IPS-15b (cell line): ENCODE data around the gene JADE2.

Experiments
- H3K27me3 ChIP-seq: one replicate; pipeline ENCODE4 v1.6.1; 2013; ENCODE audit warnings: low read length; ENCODE audit not compliant: control insufficient read depth, insufficient read depth
- H3K36me3 ChIP-seq: one replicate; pipeline ENCODE4 v1.6.1; 2013; ENCODE audit warnings: low read length; ENCODE audit not compliant: control insufficient read depth, insufficient read depth
- H3K4me1 ChIP-seq: one replicate; pipeline ENCODE4 v1.6.1; 2013; ENCODE audit warnings: mild to moderate bottlenecking, low read length; ENCODE audit not compliant: control insufficient read depth, insufficient read depth
- H3K4me3 ChIP-seq: one replicate; pipeline ENCODE4 v1.5.1; 2013; ENCODE audit warnings: low read depth, low read length
- H3K9ac ChIP-seq: one replicate; pipeline ENCODE4 v1.6.1; 2013; ENCODE audit warnings: low read depth, mild to moderate bottlenecking, low read length
- H3K9me3 ChIP-seq: one replicate; pipeline ENCODE4 v1.6.1; 2013; ENCODE audit warnings: mild to moderate bottlenecking, low read length; ENCODE audit not compliant: control insufficient read depth, insufficient read depth

The JADE2 gene

DNA sequence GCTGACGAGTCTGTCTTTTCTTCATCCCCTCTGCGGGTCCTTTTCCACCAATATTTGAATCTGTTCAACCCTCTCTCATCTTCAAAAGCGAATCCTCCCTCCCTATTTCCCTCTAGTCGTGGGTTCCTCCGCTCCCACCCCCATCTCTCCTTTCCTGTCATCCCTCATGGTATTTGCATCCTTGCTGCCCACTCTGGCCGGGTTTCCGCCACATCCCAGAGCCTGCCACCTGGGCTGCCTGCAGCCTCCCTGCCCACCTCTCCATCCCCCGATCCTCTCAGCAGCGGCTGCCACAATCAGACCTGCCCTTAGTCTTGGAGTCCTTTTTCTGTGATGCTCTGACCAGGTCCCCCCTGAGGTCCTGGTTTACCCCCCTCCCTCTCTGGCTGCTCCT is 44.9 kb downstream of the JADE2 start:
- Histone ChIP-seq H3K4me1 (no peaks in the 10 kb centered on the region), H3K9me3 (no peaks in the 10 kb centered on the region), H3K9ac (no peak overlapping the region), H3K36me3 (peaks cover 84% of the 10 kb centered on the region), H3K4me3 (no peak overlapping the region), H3K27me3 (no peaks in the 10 kb centered on the region)

GRCh38 chr5:134570886-134571285 is 45.4 kb downstream of the JADE2 start:
- Histone ChIP-seq H3K4me1 (no peaks in the 10 kb centered on the region), H3K36me3 (peaks cover 79% of the 10 kb centered on the region), H3K9me3 (no peaks in the 10 kb centered on the region), H3K9ac (no peak overlapping the region), H3K4me3 (no peak overlapping the region), H3K27me3 (no peaks in the 10 kb centered on the region)

DNA sequence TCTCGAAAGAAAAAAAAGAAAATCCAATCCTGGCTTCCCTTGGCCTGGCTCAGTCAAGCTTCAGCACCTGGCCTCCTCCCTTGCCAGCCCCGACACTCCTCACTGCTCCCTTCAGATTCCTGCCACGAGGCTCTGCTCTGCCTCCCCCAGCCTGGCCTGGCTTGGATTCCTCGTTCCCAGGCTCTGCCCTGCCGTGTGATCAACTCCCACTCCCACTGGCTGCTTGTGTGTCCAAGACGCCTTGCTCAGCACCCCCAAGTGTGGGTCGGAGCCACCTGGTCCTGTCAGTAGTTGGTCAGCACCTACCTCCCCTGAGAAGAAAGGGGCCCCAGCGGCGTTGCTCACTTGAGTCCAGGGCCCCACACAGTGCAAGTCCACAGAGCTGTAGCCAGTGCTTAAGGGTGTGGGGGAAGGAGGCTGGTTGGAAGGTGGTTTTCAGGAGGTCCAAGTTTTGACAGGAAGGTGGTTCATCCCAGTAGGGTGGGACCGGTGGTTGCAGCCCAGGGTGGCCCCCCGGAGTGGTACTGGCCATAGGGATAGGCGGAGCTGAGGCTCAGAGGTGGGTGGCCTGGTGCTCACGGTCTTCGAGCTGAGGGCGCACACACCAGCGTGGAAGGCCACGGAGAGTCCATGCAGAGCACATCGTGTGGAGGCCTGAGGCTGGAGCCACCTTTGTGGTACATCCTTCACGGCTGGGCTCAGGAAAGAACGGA is 46.4 kb downstream of the JADE2 start:
- peaks cover 73% of the 10 kb centered on the region for H3K36me3 ChIP-seq
- H3K4me1 ChIP-seq: no peaks in the 10 kb centered on the region
- H3K9me3 ChIP-seq: no peaks in the 10 kb centered on the region
- no peaks in the 10 kb centered on the region for H3K27me3 ChIP-seq
- H3K9ac ChIP-seq: no peak overlapping the region
- H3K4me3 ChIP-seq: no peak overlapping the region

GRCh38 chr5:134572811-134573210 is 47.3 kb downstream of the JADE2 start:
- Histone ChIP-seq H3K4me1 (no peaks in the 10 kb centered on the region), H3K4me3 (no peak overlapping the region), H3K27me3 (no peaks in the 10 kb centered on the region), H3K9me3 (no peaks in the 10 kb centered on the region), H3K9ac (no peak overlapping the region), H3K36me3 (peaks cover 68% of the 10 kb centered on the region)

GRCh38 chr5:134574521-134574920 is 49.1 kb downstream of the JADE2 start:
- Histone ChIP-seq H3K36me3 (peaks cover 70% of the 10 kb centered on the region), H3K4me1 (no peaks in the 10 kb centered on the region), H3K9ac (no peak overlapping the region), H3K4me3 (no peak overlapping the region), H3K27me3 (no peaks in the 10 kb centered on the region), H3K9me3 (no peaks in the 10 kb centered on the region)

DNA sequence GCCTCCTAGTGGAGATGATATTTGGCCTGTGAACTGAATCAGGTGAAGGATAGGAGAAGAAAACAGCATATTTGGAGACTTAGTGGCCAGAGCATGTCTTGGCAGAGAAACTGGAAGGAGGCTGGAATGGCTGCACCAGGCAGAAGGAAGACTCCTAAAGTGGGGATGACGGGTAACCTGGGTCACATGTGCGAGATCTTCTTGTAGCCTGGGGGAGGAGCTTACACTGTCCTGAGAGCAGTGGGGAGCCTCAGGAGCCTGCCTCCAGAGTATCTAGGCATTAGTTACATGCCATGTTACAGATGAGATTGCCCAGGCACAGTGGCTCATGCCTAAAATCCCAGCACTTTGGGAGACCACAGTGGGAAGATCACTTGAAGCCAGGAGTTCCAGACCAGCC is 49.8 kb downstream of the JADE2 start:
- Histone ChIP-seq H3K4me3 (no peak overlapping the region), H3K4me1 (no peaks in the 10 kb centered on the region), H3K36me3 (peaks cover 69% of the 10 kb centered on the region), H3K27me3 (no peaks in the 10 kb centered on the region), H3K9ac (no peak overlapping the region), H3K9me3 (no peaks in the 10 kb centered on the region)

DNA sequence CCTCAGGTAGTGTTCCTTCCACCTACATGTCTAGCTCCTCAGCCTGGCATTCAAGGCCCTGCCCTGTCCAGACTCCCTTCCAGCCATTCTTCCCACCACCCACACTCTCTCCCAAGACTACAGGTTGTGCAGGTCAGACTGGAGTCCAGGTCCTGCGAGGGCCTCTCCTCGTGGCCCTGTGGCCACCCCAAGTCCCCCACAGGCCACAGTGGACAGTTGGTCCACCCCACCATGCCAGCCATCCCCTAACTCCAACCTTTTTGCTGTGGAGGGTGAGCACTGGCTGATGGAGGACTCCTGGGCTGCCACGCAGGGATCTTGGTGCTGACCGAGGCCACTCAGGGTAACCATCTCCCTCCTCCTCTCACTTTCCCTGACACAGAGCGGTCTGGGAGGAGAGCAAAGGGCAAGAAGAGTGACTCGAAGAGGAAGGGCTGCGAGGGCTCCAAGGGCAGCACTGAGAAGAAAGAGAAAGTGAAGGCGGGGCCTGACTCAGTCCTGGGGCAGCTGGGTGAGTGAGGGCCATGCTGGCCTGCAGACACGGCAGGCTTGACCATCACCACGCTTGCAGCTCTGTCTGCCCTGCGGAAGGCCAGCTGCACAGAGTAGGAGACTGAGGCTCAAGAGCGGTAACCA is 51.0 kb downstream of the JADE2 start:
- Histone ChIP-seq H3K9me3 (no peaks in the 10 kb centered on the region), H3K9ac (no peak overlapping the region), H3K36me3 (peaks cover 69% of the 10 kb centered on the region), H3K27me3 (no peaks in the 10 kb centered on the region), H3K4me3 (no peak overlapping the region), H3K4me1 (no peaks in the 10 kb centered on the region)

- Histone ChIP-seq H3K9me3 (no peaks in the 10 kb centered on the region), H3K9ac (no peak overlapping the region), H3K27me3 (no peaks in the 10 kb centered on the region), H3K4me3 (no peak overlapping the region), H3K4me1 (no peaks in the 10 kb centered on the region), H3K36me3 (peaks cover 62% of the 10 kb centered on the region)
These were observed 51.7 kb downstream of the JADE2 start for GRCh38 chr5:134577022-134577795.

- no peaks in the 10 kb centered on the region for H3K27me3 ChIP-seq
- H3K9me3 ChIP-seq: no peaks in the 10 kb centered on the region
- no peak overlapping the region for H3K9ac ChIP-seq
- no peak overlapping the region for H3K4me3 ChIP-seq
- H3K36me3 ChIP-seq: peaks cover 55% of the 10 kb centered on the region
- no peaks in the 10 kb centered on the region for H3K4me1 ChIP-seq
These were observed 52.5 kb downstream of the JADE2 start for GRCh38 chr5:134577796-134578577.

- Histone ChIP-seq H3K36me3 (peaks cover 48% of the 10 kb centered on the region), H3K9me3 (no peaks in the 10 kb centered on the region), H3K4me1 (no peaks in the 10 kb centered on the region), H3K4me3 (no peak overlapping the region), H3K27me3 (no peaks in the 10 kb centered on the region), H3K9ac (no peak overlapping the region)
These were observed 53.3 kb downstream of the JADE2 start for GRCh38 chr5:134578578-134579283.

DNA sequence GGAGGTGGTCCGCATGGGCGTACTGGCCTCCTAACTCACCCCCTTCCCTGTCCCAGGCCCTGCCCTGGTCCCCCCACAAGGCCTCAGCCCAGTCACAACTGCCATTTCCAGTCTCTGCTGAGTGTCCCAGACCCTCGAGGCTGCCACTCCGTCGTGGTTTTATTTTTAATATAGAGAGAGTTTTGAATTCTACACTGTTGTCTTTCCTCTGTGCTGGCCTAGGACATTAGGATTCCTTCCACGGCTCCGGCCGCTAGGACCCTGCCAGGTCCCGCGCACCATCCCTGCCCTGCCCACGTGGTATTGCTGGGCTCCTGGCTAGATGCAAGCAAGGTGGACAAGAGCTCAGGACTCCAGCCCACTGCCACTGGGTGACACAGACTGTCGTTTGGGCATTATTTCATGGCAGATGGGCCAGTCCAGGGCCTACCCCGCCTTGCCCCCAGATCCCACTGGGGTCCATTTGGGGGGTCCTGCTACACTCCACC is 53.9 kb downstream of the JADE2 start:
- H3K9me3 ChIP-seq: no peaks in the 10 kb centered on the region
- H3K9ac ChIP-seq: no peak overlapping the region
- H3K4me1 ChIP-seq: no peaks in the 10 kb centered on the region
- H3K4me3 ChIP-seq: no peak overlapping the region
- no peaks in the 10 kb centered on the region for H3K27me3 ChIP-seq
- peaks cover 42% of the 10 kb centered on the region for H3K36me3 ChIP-seq
